Ammon's horn (tissue), 1 donor: ENCODE measurements around the gene MOG.
"Not testable (repeated sequence)": the region's sequence is repeated elsewhere in the genome, so short reads cannot be mapped to it uniquely, and the experiment has no call there.

Experiments used
- DNase-seq: peaks from one replicate; pipeline ENCODE4 v3.0.0-alpha.2; 2016; ENCODE audit warnings: low spot score

The MOG gene

GRCh38 chr6:29641430-29642148, 15.3 kb upstream of the MOG start:
- no peak for DNase-seq

- no peak for DNase-seq
Measured at GRCh38 chr6:29647927-29648642, 8.8 kb upstream of the MOG start.

DNA sequence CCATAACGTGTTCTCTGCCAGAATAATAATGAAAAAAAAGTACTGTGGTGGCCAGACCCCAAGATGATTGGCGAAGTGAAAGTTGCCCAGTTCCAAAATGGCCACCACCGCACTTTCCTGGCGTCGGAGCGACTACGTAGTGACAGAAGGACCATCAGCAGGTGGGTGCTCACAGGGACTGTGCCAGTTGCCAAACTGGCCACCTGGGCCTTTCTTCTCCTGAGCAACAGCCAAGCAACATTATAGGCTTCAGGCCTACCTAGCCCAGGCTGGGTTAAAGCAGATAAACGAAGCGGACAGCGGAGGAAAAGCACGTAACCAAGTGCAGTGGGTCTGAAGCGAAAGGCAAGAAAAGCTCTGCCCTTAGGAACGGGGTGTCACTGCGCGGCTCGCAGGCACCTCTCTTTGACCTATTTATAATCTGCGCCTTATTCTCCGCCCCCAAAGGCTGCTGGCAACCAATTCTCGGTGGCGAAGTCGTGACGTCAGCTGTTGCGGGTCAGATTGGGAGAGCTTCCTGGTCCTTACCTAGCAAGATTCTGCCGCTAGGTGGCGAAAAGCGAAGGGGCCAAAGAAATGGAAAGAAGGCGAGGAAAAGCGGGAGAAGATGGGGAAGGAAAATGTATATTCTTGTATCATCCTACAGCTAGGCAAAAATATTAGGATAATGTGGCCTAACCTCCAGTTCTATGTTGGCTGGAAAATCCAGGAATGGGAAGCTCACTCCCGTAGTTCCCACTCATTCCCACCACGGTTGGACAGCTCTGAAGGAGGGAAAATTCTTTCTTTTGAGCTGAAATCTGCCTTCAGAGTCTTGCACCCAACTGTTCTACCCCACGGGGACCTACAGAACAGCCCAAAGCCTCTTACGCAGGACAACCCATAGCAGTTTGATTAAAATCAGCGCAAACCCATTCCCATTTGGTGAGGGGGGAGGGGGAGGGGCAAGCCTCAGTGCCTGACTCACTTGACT, 6.9 kb upstream of the MOG start:
- peak; percentile 100 for DNase-seq

DNA sequence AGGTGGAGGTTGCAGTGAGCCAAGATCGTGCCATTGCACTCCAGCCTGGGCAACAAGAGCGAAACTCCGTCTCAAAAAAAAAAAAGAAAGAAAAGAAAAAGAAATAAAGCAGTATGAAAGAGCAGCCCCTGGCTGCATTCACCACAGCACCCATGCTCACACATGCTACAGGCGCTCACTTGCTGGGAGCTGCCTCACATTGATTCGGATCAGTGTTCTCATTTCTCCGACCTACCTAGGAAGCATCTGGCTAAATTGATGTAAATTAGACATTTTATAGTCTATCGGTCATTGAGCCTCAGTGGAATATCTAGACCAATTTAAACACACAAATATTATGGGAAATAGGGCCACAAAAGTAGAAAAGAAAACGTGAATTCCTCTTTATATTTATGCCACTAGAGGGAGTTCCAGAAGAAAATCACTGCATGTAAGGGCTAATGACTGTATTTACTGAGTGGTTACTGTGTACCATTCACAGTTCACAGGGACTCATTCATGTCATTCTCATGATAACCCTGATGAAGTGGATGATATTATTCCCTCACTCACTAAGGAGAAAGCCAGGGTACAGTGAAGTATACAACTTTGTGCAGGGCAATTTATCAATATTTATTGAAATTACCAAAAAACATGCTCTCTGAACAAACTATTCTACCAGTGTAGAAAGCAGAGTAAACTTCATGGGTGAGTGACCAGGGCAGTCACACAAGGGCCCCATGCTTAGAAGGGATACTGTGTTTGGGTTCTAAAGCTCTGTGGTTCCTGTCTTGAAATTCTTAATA, 5.3 kb upstream of the MOG start:
- DNase-seq, result no peak

DNA sequence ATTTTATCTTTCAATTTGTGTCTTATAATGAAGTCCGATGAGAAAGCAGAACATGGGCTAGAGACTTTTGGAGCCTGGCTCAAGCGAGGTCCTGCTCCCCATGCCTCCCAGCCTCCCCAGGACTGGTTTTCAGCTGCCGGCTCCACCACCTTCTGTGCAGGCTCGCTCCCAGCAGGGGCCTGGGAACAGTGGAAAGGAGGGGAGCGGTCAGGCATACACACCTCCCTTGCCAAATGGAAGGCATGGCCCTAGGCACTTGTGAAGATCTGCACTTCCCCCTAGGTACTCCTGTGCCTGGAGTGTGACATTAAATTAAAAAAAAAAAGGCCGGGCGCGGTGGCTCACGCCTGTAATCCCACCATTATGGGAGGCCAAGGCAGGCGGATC, 4.7 kb upstream of the MOG start:
- DNase-seq, result no peak

GRCh38 chr6:29653452-29654038, 3.3 kb upstream of the MOG start:
- DNase-seq, result peak; percentile 94

DNA sequence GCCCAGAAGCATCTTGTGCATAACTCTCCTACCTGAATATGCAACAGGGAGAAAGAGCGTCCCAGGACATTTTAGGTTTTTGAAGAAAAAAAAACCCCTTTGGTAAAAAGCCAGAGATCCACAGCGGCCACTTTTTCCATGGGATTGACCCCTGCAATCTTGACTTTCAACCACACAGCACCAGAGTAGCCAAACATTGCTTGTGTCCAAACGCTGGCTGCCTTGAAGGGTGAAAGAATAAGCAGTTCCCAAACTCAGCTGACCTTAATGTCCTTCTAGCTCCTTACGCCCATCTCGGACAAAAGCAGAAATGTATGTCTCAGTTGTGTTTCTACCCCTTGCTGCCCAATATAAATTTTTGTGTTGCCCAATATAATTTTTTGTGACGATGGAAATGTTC, 1.2 kb upstream of the MOG start:
- DNase-seq, result no peak

DNA sequence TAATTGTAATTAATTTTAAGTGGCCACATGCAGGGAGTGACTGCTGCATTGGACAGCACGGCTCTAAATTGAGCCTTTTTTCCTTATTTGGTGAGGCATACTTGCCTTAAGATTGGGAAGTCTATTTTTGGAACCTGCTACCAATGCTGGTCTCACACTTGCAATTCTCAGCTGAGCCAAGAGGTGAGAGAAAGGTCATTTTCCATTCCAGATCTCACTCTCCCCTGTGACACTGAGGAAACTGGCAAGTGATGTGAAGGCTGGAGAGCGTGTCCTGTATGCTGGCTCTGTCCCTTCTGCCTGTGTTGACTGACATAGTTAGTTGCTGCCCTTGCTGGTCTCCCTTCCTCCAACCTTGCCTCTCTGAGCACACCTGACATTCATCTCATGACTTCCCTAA, 735 bp upstream of the MOG start:
- DNase-seq, result peak; percentile 58

DNA sequence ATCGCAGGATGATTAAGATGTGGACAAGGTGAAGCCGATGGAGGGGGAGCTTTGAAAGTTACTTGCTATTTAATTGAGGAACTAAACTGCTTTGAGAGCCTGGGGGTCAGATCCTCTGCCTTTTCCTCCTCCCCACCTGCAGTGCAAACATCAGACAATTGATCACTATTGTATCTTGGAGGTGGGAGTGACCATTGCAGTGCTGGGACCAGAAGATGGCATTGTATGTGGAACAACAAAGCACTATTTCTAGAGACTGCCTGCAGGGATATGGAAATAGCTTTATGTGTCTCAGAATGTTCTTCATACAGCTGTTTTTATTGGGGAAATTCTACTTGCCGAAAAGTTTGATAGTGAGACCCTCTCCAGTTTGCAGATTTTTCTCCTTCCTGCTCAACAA, 4.2 kb downstream of the MOG start:
- no peak for DNase-seq

DNA sequence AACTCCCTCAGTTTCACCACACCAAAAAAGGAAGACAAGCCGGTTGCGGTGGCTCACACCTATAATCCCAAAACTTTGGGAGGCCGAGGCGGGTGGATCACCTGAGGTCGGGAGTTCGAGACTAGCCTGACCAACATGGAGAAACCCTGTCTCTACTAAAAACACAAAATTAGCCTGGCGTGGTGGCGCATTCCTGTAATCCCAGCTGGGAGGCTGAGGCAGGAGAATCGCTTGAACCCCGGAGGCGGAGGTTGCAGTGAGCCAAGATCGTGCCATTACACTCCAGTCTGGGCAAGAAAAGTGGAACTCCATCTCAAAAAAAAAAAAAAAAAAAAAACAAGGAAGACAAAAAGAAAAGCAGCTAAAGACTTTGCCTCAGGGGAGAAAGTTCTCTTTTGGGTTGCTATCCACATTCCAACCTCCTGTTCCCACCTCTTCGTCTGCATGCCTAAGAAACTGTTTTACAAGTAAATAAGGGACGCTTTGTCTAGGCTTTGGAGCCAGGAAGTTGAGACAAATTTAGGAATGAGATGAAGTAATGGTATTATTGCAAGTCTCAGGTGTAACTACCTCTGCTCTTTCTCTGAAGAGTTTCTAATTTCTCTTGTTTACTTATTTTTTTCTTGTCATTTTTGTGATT, 4.7 kb downstream of the MOG start:
- DNase-seq, result not testable (repeated sequence)

DNA sequence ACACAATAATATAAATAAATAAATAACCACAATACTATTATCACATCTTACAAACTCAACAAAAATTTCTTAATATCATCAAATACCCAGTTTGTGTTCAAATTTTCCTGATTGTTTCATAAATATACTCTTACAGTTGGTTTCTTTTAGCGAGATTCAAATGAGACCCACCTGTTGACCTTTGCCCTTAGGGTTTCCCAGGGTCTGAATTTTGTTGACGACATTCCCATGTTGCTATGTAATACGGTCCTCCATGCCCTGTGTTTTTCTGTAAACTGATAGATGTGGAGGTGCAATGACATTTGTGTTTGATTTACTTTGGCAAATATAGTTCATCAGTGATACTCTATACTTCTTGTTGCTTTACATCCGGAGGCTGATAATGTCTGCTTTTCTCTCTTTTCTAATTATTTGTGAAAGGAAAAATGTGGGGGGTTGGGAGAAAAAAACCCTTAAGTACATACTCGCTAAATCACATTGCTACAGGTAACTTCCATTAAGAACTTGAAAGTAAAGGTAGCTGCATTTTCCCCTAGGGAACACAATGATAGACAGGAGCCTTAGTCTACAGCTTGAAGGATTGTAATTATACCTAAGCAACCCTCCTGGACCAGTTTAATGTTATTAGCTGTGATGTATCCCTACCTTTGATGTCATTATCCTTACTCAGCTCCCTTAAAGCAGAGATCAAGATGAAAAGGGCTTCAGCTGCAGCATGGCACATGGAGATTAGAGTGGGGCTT, 6.6 kb downstream of the MOG start:
- no peak for DNase-seq

GRCh38 chr6:29665942-29666825, 9.3 kb downstream of the MOG start:
- no peak for DNase-seq

DNA sequence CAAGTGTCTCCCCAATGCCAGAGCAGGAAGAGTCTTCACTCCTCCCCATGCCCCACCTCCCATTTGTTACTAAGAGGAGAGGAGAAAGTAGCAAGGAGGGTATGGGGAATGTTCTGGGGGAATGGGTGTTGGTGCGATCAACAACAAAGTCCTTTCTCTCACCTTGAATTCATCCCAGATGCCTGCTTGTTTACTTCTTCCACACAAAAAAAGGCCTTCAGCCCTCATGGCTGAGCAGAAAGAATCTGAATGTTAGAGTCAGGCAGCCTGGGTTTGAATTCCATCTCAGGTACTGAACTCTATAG, 9.9 kb downstream of the MOG start:
- DNase-seq, result no peak

- no peak for DNase-seq
Measured at GRCh38 chr6:29667158-29667557, 10.3 kb downstream of the MOG start.

GRCh38 chr6:29671026-29671425, 14.1 kb downstream of the MOG start:
- DNase-seq, result no peak

DNA sequence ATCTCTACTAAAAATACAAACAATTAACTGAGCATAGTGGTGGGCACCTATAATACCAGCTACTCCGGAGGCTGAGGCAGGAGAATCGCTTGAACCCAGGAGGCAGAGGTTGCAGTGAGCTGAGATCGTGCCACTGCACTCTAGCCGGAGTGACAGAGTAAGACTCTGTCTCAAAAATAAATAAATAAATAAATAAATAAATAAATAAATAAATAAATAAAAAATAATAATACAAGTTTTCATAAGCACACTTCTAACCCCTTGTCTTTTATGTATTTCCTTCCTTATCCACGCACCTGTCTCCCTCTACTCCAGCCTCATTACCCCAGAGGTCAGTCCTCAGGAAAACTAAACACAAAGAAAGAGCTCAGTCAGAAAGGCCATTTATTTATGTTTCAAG, 15.2 kb downstream of the MOG start:
- not testable (repeated sequence) for DNase-seq

- peak; percentile 19 for DNase-seq
Measured at GRCh38 chr6:29673161-29673560, 16.3 kb downstream of the MOG start.

GRCh38 chr6:29674008-29674407, 17.1 kb downstream of the MOG start:
- no peak for DNase-seq

DNA sequence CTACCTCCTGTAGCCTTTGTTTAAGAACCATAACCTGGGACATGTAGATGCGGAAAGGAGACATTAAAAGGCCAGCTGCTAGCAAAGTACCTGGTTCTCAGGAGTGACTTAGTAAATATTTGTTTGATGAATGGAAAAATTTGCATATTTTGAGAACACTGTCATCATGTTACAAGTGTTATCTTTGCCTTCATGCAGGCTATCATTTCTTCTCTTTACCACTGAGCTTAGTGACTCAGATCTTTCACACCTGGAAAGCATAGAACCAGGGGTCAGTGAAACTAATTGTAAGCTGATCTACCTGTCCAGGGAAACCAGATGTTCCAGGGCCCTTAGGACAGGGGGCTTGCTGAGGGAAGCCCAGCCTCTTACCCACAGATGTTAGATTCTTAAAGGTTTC, 18.7 kb downstream of the MOG start:
- no peak for DNase-seq
